Raji (cell line): ENCODE results near the gene CCNDBP1.

ENCODE experiments used
- POLR2A ChIP-seq: IDR thresholded peaks from 2 replicates; pipeline ENCODE4 v1.6.1; 2011; ENCODE audit warnings: low read depth, low read length, control low read depth; ENCODE audit not compliant: insufficient read depth

The CCNDBP1 gene

GRCh38 chr15:43185157-43186002 is at the start of gene CCNDBP1:
TSS of gene CCNDBP1 (plus strand) at chr15:43185403. CDS start at chr15:43185499, 96 bp downstream.
- TF ChIP-seq POLR2A, result peak; percentile 95

- TF ChIP-seq POLR2A, result no peak
These were observed 41.8 kb upstream of the CCNDBP1 start for GRCh38 chr15:43143203-43143941.

GRCh38 chr15:43144512-43144911 is 40.7 kb upstream of the CCNDBP1 start:
- TF ChIP-seq POLR2A, result no peak

GRCh38 chr15:43146184-43146583 is 39.0 kb upstream of the CCNDBP1 start:
- TF ChIP-seq POLR2A, result no peak

- no peak for TF ChIP-seq POLR2A
These were observed 34.8 kb upstream of the CCNDBP1 start for GRCh38 chr15:43150191-43150929.

- no peak for TF ChIP-seq POLR2A
These were observed 33.5 kb upstream of the CCNDBP1 start for GRCh38 chr15:43151688-43152087.

GRCh38 chr15:43153269-43153668 is 31.9 kb upstream of the CCNDBP1 start:
- TF ChIP-seq POLR2A, result no peak

GRCh38 chr15:43165801-43166325 is 19.3 kb upstream of the CCNDBP1 start:
- no peak for TF ChIP-seq POLR2A

GRCh38 chr15:43168192-43169107 is 16.8 kb upstream of the CCNDBP1 start:
- TF ChIP-seq POLR2A, result no peak

GRCh38 chr15:43169888-43170287 is 15.3 kb upstream of the CCNDBP1 start:
- TF ChIP-seq POLR2A, result no peak

GRCh38 chr15:43183270-43183669 is 1.9 kb upstream of the CCNDBP1 start:
- TF ChIP-seq POLR2A, result no peak

GRCh38 chr15:43184407-43185124 is 637 bp upstream of the CCNDBP1 start:
- TF ChIP-seq POLR2A, result no peak

GRCh38 chr15:43186003-43186353 is 775 bp downstream of the CCNDBP1 start:
- TF ChIP-seq POLR2A, result no peak
